IMR-90 (cell line): ENCODE results near the gene SBF2.

Experiments
- BHLHE40 ChIP-seq: fragments of 150-350 bp; IDR thresholded peaks from 2 replicates; pipeline ENCODE4 v1.6.1; 2016; ENCODE audit warnings: mild to moderate bottlenecking, low read depth, low read length
- CEBPB ChIP-seq: IDR thresholded peaks from 2 replicates; pipeline ENCODE4 v1.6.1; 2012; ENCODE audit warnings: low read depth, low read length, improper control_type of control experiment
- CTCF ChIP-seq: conservative IDR thresholded peaks from 2 replicates; pipeline ENCODE4 v1.5.1; 2012; ENCODE audit warnings: mild to moderate bottlenecking, low read depth, low read length, improper control_type of control experiment
- MAFK ChIP-seq: IDR thresholded peaks from 2 replicates; pipeline ENCODE4 v1.6.1; 2012; ENCODE audit warnings: low read depth, low read length, improper control_type of control experiment
- MXI1 ChIP-seq: IDR thresholded peaks from 2 replicates; pipeline ENCODE4 v1.6.1; 2012; ENCODE audit warnings: low read depth, mild to moderate bottlenecking, low read length, moderate library complexity, borderline replicate concordance
- NFE2L2 ChIP-seq: fragments of 150-350 bp; IDR thresholded peaks from 2 replicates; pipeline ENCODE4 v1.6.1; 2016; ENCODE audit warnings: low read depth, mild to moderate bottlenecking, low read length
- POLR2A ChIP-seq: IDR thresholded peaks from 2 replicates; pipeline ENCODE4 v1.6.1; 2012; ENCODE audit warnings: mild to moderate bottlenecking, low read depth, low read length
- RAD21 ChIP-seq: IDR thresholded peaks from 2 replicates; pipeline ENCODE4 v1.6.1; 2012; ENCODE audit warnings: low read length, improper control_type of control experiment
- TF ChIP-seq, protein P1 (sequence below): fragments of 150-350 bp; IDR thresholded peaks from 2 replicates; pipeline ENCODE4 v1.6.1; 2017; ENCODE audit warnings: mild to moderate bottlenecking, antibody characterized with exemption, low read length, low read depth

DNA sequence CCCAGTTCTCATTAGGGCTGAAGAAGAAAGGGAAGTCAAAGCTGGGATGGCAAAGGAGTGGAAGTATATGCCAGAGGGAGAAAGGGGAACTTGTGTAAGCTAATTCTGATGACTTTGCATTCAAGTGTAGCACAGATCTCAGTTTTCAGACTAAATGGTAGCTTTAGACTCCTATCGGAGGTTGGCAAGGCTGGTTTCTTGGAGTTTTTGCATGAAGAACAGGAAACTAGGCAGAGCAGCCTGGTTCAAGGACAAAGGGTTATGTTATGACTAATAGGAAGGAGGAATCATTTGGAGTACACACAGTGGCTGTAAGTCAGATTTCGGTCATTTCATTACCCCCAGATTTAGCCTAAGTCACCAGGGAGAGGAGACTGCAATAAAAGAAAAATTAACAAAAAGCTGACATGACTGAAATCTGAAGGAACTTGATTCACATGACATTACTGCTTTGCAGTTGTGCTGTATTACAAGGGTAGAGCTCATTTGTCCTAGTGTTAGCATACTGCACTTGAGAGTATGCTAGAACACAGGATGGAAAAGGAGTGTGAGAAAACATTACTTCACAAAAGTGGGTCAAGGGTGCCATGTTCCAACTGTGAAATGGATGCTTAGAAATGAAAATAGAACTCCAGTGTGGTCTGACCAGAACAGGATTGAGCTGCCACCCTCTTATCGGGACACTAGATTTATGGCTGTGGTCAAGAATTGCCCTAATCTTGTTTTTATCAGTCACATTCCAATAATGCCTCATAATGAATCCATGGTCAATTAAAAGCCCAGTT is 34.5 kb upstream of the SBF2 start:
- no peak for TF ChIP-seq RAD21
- TF ChIP-seq POLR2A: no peak
- no peak for TF ChIP-seq NFE2L2
- TF ChIP-seq CTCF: no peak
- no peak for TF ChIP-seq CEBPB
- TF ChIP-seq, protein P1, sequence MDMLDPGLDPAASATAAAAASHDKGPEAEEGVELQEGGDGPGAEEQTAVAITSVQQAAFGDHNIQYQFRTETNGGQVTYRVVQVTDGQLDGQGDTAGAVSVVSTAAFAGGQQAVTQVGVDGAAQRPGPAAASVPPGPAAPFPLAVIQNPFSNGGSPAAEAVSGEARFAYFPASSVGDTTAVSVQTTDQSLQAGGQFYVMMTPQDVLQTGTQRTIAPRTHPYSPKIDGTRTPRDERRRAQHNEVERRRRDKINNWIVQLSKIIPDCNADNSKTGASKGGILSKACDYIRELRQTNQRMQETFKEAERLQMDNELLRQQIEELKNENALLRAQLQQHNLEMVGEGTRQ: no peak
- TF ChIP-seq BHLHE40: no peak
- TF ChIP-seq MAFK: peak; percentile 80
- TF ChIP-seq MXI1: no peak
